GM12878 (cell line): Measurements from ENCODE around the gene GPBAR1.
A peak's percentile ranks its signal among the peaks of the same experiment; 100 is the strongest.

Experiments used
- BHLHE40 ChIP-seq, 2 experiments: fragments of 450-650 bp in 1 of 2; IDR thresholded peaks; 2 replicates each; pipeline ENCODE4 v1.6.1; 2011 to 2017; ENCODE audit warnings: low read depth in 2 of 2, borderline replicate concordance in 1 of 2, improper control_type of control experiment in 1 of 2, low read length in 1 of 2, mild to moderate bottlenecking in 1 of 2
- EED ChIP-seq: sonication (generic); IDR thresholded peaks from 2 replicates; pipeline ENCODE4 v1.6.1; 2016; ENCODE audit warnings: antibody characterized with exemption, low read depth
- EP300 ChIP-seq, 2 experiments: fragments of 150-350 bp in 1 of 2; IDR thresholded peaks; 2 replicates each; pipeline ENCODE4 v1.6.1; 2011 to 2012; ENCODE audit warnings: low read depth in 2 of 2, low read length in 2 of 2, borderline replicate concordance in 1 of 2, improper control_type of control experiment in 1 of 2, inconsistent platforms in 1 of 2; ENCODE audit not compliant: control insufficient read depth in 1 of 2
- FOXK2 ChIP-seq: fragments of 450-650 bp; IDR thresholded peaks from 2 replicates; pipeline ENCODE4 v1.6.1; 2017; ENCODE audit warnings: mild to moderate bottlenecking, moderate library complexity
- MTA2 ChIP-seq: fragments of 450-650 bp; IDR thresholded peaks from 2 replicates; pipeline ENCODE4 v1.6.1; 2016; ENCODE audit warnings: low read depth, mild to moderate bottlenecking, moderate library complexity
- POLR2AphosphoS5 ChIP-seq: IDR thresholded peaks from 2 replicates; pipeline ENCODE4 v1.6.1; 2011; ENCODE audit warnings: mild to moderate bottlenecking, low read length, inconsistent platforms
- TCF12 ChIP-seq: IDR thresholded peaks from 2 replicates; pipeline ENCODE4 v1.6.1; 2011; ENCODE audit warnings: low read depth, mild to moderate bottlenecking, low read length
- USF1 ChIP-seq: IDR thresholded peaks from 2 replicates; pipeline ENCODE4 v1.6.1; 2011; ENCODE audit warnings: borderline replicate concordance, low read depth, mild to moderate bottlenecking, moderate library complexity, mixed read lengths, low read length; ENCODE audit not compliant: insufficient read depth; ENCODE audit errors: extremely low read length
- USF2 ChIP-seq: IDR thresholded peaks from 2 replicates; pipeline ENCODE4 v1.6.1; 2011; ENCODE audit warnings: low read depth, low read length, improper control_type of control experiment, borderline replicate concordance
- ZBTB4 ChIP-seq: fragments of 450-650 bp; formaldehyde crosslinking; IDR thresholded peaks from 2 replicates; pipeline ENCODE4 v1.4.0; 2022; ENCODE audit warnings: mild to moderate bottlenecking, moderate library complexity
- TF ChIP-seq, protein P1 (sequence below), 3 experiments: IDR thresholded peaks in 2 of 3; conservative IDR thresholded peaks in 1 of 3; 2 replicates each; pipeline ENCODE4 v1.5.1; 2011; ENCODE audit warnings: low read depth in 3 of 3, low read length in 3 of 3, mild to moderate bottlenecking in 3 of 3, control low read depth in 2 of 3, moderate library complexity in 2 of 3, inconsistent platforms in 1 of 3, mixed read lengths in 1 of 3; ENCODE audit not compliant: control insufficient read depth in 2 of 3, insufficient read depth in 1 of 3; ENCODE audit errors: extremely low read depth in 1 of 3

DNA sequence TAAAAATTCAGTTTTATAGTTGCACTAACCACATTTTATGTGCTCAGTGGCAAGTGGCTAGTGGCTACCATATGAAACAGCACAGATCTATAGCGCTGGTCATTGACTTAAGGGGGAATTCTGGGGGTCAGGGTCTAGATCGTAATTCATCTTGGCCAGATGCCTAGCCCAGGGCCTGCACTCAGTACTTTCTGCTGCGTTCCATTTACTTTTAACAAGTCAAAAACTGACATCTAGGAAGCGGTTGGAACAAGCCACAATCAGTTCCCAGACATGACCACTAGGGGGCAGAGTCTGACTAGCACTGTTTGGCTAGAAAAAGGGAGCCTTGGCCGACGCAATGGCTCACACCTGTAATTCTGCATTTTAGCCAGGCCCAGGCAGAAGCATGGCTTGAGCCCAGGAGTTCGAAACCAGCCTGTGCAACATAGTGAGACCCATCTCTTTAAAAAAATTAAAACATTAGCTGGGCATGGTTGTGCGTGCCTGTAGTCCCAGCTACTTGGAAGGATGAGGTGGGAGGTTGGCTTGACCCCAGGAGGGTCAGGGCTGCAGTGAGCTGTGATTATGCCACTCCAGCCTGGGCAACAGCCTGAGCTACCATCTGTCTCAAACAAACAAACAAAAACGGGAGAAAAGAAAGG lies 40.5 kb downstream of the GPBAR1 start:
- TF ChIP-seq ZBTB4 (CRISPR knock-in tag), result no peak
- TF ChIP-seq POLR2AphosphoS5, result no peak
- no peak for TF ChIP-seq USF2
- TF ChIP-seq EED, result no peak
- no peak for TF ChIP-seq MTA2
- no peak for TF ChIP-seq EP300 (IDR thresholded peaks at IDR 0.05; ENCODE audit: borderline replicate concordance in 1 of 2, control insufficient read depth in 1 of 2, low read depth in 2 of 2, low read length in 2 of 2)
- TF ChIP-seq, protein P1, sequence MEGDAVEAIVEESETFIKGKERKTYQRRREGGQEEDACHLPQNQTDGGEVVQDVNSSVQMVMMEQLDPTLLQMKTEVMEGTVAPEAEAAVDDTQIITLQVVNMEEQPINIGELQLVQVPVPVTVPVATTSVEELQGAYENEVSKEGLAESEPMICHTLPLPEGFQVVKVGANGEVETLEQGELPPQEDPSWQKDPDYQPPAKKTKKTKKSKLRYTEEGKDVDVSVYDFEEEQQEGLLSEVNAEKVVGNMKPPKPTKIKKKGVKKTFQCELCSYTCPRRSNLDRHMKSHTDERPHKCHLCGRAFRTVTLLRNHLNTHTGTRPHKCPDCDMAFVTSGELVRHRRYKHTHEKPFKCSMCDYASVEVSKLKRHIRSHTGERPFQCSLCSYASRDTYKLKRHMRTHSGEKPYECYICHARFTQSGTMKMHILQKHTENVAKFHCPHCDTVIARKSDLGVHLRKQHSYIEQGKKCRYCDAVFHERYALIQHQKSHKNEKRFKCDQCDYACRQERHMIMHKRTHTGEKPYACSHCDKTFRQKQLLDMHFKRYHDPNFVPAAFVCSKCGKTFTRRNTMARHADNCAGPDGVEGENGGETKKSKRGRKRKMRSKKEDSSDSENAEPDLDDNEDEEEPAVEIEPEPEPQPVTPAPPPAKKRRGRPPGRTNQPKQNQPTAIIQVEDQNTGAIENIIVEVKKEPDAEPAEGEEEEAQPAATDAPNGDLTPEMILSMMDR (IDR thresholded peaks at IDR 0.05 in 2 of 3, conservative IDR thresholded peaks at IDR 0.05 in 1 of 3; ENCODE audit: control insufficient read depth in 2 of 3, extremely low read depth in 1 of 3, insufficient read depth in 1 of 3, low read depth in 3 of 3, low read length in 3 of 3), result peak; percentile 90 to 93 (median 92)
- TF ChIP-seq FOXK2, result no peak
- TF ChIP-seq USF1, result no peak
- TF ChIP-seq TCF12, result 0 out of 2 replicates have a peak, but pooled peaks have one; percentile 29
- 0 out of 4 replicates have a peak, but pooled peaks of 1 of the 2 experiments have one; percentile 53 for TF ChIP-seq BHLHE40 (IDR thresholded peaks at IDR 0.05; ENCODE audit: borderline replicate concordance in 1 of 2, low read depth in 2 of 2, low read length in 1 of 2)
